Measurements from ENCODE around the gene SLC1A4. TPM values are rescaled to one million over a fixed set of nuclear protein-coding genes. Genes with fewer than 3 reads are reported as not detected.
"Not testable (repeated sequence)": the region's sequence is repeated elsewhere in the genome, so short reads cannot be mapped to it uniquely, and the experiment has no call there.

The SLC1A4 gene
- total RNA-seq, 1 experiment from 2014 or later, result 42.2 TPM

DNA sequence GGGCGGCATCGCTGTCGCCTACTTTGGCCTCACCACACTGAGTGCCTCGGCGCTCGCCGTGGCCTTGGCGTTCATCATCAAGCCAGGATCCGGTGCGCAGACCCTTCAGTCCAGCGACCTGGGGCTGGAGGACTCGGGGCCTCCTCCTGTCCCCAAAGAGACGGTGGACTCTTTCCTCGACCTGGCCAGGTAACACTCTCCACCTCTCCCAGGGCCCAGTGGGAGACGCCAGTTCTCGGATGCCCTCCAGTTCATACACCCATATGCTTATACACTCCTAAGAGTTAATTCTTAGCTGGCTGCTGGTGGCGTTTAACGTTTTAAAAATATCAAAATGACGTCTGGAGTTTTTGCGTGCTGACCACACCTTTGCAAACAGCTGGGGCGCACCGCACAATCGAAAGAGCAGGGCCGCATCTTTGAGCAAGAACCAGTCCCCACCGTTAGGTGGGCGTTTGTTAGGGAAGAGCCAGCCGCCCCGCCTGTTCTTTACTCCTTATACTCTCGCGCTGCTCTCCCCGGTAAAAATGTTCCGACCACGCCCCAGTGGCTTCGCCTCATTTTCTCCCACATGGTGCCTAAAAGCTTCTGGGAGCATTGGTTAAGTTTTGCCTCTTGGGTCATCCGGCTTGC, 899 bp downstream of the SLC1A4 start:
- DNase-seq (ENCODE audit: extremely low read depth, low read depth), result no peak

GRCh38 chr2:64990876-64991275, 1.7 kb downstream of the SLC1A4 start:
- DNase-seq (ENCODE audit: extremely low read depth, low read depth), result no peak

DNA sequence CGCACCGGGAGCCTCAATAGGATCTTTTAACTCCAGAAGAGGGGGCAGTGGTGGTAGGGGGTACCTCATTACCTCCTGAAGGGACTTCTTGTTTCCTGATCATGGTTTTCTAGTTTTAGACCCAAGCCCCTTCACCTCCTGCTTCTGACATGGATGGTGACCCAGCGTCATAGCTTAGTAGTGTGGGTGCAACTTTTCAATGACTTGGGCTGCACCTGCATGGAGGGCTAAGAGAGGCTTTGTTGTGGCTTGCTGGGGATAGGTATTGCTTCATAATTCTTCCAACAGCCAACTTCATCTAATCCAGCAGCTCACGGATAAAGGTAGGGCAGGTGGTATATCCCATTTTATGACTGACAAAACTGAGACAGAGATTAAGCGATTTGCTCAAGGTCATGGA, 3.0 kb downstream of the SLC1A4 start:
- DNase-seq (ENCODE audit: extremely low read depth, low read depth), result no peak

DNA sequence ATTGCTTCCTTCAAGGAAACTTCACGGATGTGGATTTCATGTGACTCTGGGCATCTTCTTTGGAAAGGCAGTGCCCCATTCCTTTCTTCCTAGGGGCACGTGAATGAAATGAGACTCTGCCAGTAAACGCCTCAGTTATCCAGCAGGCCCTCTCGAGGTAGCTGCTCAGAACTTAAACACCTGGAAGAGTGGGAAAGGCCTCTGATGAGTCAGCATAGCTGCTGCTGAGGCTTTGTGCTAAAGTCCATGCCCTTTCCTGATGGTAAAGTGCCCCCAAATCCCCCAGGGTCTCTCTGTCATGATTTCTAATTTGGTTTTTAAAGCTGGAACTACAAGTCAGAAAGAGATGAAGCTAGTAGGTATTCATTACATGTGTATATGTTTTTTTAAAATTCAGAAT, 3.8 kb downstream of the SLC1A4 start:
- no peak for DNase-seq (ENCODE audit: extremely low read depth, low read depth)

- DNase-seq (ENCODE audit: extremely low read depth, low read depth), result no peak
Observed at GRCh38 chr2:64995041-64995440, 5.8 kb downstream of the SLC1A4 start.

DNA sequence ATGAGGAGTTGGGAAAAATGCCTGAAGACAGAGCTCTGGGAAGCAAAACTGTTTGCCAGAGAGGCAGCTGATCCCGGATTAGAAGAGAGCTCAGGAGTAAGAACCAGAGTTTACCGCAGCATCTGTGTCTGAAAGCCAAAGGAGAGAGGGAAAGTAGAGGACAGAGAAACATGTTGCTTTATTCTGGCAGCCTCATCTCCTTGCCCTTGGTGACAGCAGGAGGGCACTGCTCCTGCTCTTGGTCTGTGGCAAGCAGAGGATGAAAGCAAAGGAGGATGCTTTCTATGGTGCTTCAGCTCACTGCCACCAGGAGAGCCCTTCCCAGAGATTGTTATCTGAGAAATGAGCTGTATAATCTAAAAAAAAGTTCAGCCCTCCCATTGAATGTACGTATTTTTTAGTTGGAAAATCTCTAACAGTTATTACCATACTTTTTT, 7.7 kb downstream of the SLC1A4 start:
- DNase-seq (ENCODE audit: extremely low read depth, low read depth), result no peak

- no peak for DNase-seq (ENCODE audit: extremely low read depth, low read depth)
Observed at GRCh38 chr2:64998658-64999061, 9.5 kb downstream of the SLC1A4 start.

- DNase-seq (ENCODE audit: extremely low read depth, low read depth), result no peak
Observed at GRCh38 chr2:64999754-65000153, 10.6 kb downstream of the SLC1A4 start.

DNA sequence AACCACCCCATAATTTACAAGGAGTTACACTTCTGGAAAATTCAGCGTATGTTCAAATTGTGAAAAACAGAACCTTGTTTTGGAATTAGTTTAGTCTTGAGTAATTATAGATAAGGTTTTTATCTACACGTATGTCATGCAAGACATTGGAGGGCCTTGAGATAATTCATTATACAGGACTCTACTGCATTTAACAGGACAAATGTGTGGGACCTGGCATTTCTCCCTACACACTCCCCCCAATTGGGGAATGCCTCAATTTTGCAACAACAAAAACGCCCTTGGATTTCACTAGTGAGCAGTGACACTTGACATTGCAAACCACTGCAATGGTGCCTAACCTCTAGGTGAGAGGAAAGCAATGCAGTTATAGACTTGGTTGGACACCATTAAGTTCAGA, 11.4 kb downstream of the SLC1A4 start:
- no peak for DNase-seq (ENCODE audit: extremely low read depth, low read depth)

DNA sequence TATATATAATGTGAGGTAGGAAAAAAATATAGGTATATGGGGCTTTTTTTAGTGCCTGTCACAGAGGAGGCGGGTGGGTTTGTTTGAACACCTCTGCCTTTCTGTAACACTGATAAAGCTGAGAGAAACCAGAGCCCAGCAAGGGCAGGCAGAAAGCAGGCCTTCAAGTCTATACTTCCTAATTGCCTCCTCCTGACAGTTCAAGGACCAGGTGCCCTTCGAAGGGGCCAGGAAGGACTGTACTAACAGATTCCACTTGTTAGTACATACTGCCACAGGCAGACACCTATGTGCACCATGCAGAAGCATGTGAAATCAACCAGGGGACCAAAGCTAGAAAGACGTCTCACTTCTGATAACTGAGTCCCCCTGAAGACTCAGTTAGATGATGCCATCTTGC, 13.8 kb downstream of the SLC1A4 start:
- DNase-seq (ENCODE audit: extremely low read depth, low read depth), result no peak

DNA sequence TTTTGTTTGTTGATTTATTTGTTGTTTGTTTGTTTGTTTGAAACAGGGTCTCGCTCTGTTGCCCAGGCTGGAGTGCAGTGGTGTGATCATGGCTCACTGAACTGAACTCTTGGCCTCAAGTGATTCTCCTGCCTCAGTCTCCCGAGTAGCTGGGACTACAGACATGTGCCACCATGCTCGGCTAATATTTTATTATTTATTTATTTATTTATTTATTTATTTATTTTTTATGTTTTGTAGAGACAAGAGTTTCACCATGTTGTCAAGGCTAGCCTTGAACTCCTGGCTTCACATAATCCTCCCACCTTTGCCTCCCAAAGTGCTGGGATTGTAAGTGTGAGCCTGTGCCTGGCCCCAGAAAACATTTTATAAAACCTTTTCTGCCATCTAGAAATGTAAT, 15.0 kb downstream of the SLC1A4 start:
- DNase-seq (ENCODE audit: extremely low read depth, low read depth), result not testable (repeated sequence)

- DNase-seq (ENCODE audit: extremely low read depth, low read depth), result no peak
Observed at GRCh38 chr2:65013776-65014175, 24.6 kb downstream of the SLC1A4 start.

DNA sequence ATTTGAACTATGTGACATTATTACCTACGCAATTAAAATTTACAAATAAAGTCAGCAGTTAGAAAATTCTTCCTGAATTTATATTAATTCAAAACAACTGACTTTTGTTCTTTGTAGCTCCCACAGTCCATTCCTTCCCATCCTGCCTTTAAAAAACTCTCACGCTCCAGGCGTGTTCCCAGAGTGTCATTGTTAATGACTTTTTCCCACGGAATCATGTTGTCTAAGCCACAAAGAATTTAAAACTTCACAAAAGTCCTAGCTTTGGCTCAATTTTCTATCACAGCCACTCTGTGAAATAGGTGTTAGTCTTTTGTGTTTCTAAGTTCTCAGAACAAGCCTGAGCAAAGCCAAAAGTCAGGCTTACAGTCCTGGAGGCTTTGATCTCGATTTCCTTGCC, 26.5 kb downstream of the SLC1A4 start:
- no peak for DNase-seq (ENCODE audit: extremely low read depth, low read depth)

GRCh38 chr2:65016789-65017188, 27.6 kb downstream of the SLC1A4 start:
- DNase-seq (ENCODE audit: extremely low read depth, low read depth), result no peak

DNA sequence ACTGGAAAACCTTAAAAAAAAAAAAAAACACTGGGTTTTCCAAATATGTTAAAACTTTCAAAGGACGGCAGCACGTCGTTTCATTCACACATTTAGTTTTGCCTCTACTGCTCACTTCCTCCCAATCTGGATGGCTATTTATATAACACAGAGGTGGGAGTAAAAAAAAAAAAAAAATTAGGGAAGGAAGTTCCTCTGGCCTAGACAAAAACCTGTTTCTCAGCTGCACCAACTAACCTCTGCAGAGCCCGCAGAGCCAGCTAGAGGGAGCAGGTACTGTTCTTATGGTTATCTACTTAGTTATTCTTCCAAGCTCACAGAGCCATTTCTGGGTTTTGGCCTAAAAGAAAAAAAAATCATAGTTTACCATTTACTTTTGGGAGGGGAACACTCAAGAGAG, 28.1 kb downstream of the SLC1A4 start:
- no peak for DNase-seq (ENCODE audit: extremely low read depth, low read depth)

DNA sequence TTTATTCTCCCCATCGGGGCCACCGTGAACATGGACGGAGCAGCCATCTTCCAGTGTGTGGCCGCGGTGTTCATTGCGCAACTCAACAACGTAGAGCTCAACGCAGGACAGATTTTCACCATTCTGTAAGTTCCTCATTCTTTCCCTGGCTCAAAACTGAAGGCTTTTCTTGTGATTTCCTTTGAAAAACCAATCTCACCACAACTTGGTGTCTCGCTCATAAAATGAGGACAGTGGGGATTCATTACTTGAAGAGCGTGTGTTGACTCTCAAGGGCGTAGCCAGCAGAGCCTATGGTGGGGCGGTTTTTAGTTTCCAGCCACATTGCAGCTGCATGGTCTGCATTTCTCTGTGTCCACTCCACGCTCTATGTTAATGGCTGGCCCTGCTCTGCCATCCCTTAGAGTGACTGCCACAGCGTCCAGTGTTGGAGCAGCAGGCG, 29.0 kb downstream of the SLC1A4 start:
- DNase-seq (ENCODE audit: extremely low read depth, low read depth), result no peak

GRCh38 chr2:65019010-65019409, 29.8 kb downstream of the SLC1A4 start:
- no peak for DNase-seq (ENCODE audit: extremely low read depth, low read depth)

DNA sequence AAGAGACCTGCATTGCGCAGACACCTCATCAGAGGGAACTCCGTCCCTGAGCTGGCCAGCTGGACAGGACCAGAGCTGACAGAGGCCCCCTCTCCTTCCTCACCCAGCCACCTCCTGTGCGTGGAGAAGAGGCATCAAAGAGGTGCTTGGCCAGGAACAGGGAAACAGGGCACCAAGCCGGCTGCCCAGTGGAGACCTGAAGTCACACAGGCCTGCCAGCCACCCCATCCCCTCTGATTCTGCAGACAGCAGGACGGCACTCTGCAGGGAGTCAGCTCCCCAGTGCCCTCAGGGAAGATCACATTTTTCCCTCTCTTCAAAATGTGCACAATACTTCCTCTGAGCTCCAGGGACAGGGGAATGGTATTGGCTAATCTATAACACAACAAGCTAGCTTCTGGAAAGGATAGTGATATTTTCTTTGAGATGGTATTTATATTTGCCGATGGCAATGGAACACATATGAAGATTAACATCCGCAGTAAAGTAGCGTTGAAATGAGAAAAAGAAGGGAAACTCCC, 30.5 kb downstream of the SLC1A4 start:
- DNase-seq (ENCODE audit: extremely low read depth, low read depth), result no peak

DNA sequence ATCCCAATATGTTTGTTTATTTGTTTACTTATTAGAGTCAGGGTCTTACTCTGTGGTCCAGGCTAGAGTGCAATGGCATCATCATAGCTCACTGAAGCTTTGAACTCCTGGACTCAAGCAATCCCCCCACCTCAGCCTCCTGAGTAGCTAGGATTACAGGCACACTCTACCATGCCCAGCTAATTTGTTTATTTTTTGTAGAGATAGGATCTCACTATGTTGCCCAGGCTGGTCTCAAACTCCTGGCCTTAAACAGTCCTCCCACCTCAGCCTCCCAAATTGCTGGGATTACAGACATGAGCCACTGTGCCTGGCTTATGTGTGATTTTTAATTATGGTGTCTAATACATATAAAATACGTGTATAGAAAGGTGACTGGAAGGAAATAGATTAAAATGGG, 31.1 kb downstream of the SLC1A4 start:
- DNase-seq (ENCODE audit: extremely low read depth, low read depth), result not testable (repeated sequence)

- DNase-seq (ENCODE audit: extremely low read depth, low read depth), result no peak
Observed at GRCh38 chr2:65020943-65021528, 31.8 kb downstream of the SLC1A4 start.

- DNase-seq (ENCODE audit: extremely low read depth, low read depth), result no peak
Observed at GRCh38 chr2:65021709-65022108, 32.5 kb downstream of the SLC1A4 start.

GRCh38 chr2:65022189-65022588, 33.0 kb downstream of the SLC1A4 start:
- no peak for DNase-seq (ENCODE audit: extremely low read depth, low read depth)
